Islet precursor cell (in vitro differentiated cells): ENCODE measurements around the gene EXOC4.
"Not testable (repeated sequence)": the region's sequence is repeated elsewhere in the genome, so short reads cannot be mapped to it uniquely, and the experiment has no call there.

Experiments used
- DNase-seq: peaks from one replicate; pipeline ENCODE4 v3.0.0-alpha.2; 2018

Gene EXOC4

GRCh38 chr7:133584956-133585668, 332.2 kb downstream of the EXOC4 start:
- DNase-seq, result no peak

- no peak for DNase-seq
Observed at GRCh38 chr7:133586253-133586652, 333.4 kb downstream of the EXOC4 start.

GRCh38 chr7:133587903-133588302, 335.0 kb downstream of the EXOC4 start:
- no peak for DNase-seq

- no peak for DNase-seq
Observed at GRCh38 chr7:133590795-133591194, 337.9 kb downstream of the EXOC4 start.

GRCh38 chr7:133591704-133592340, 338.9 kb downstream of the EXOC4 start:
- DNase-seq, result no peak

- no peak for DNase-seq
Observed at GRCh38 chr7:133593561-133593960, 340.7 kb downstream of the EXOC4 start.

- DNase-seq, result no peak
Observed at GRCh38 chr7:133601617-133602016, 348.7 kb downstream of the EXOC4 start.

- DNase-seq, result no peak
Observed at GRCh38 chr7:133602291-133602690, 349.4 kb downstream of the EXOC4 start.

- no peak for DNase-seq
Observed at GRCh38 chr7:133606991-133607390, 354.1 kb downstream of the EXOC4 start.

GRCh38 chr7:133609806-133610205, 356.9 kb downstream of the EXOC4 start:
- DNase-seq, result no peak

GRCh38 chr7:133611955-133612354, 359.1 kb downstream of the EXOC4 start:
- no peak for DNase-seq

GRCh38 chr7:133613250-133613790, 360.4 kb downstream of the EXOC4 start:
- no peak for DNase-seq

- no peak for DNase-seq
Observed at GRCh38 chr7:133614251-133614650, 361.4 kb downstream of the EXOC4 start.

- no peak for DNase-seq
Observed at GRCh38 chr7:133618970-133619369, 366.1 kb downstream of the EXOC4 start.

- no peak for DNase-seq
Observed at GRCh38 chr7:133619491-133619890, 366.6 kb downstream of the EXOC4 start.

GRCh38 chr7:133623721-133624120, 370.8 kb downstream of the EXOC4 start:
- no peak for DNase-seq

- no peak for DNase-seq
Observed at GRCh38 chr7:133625046-133625445, 372.2 kb downstream of the EXOC4 start.

- DNase-seq, result no peak
Observed at GRCh38 chr7:133629701-133630100, 376.8 kb downstream of the EXOC4 start.

GRCh38 chr7:133633055-133633454, 380.2 kb downstream of the EXOC4 start:
- DNase-seq, result no peak

GRCh38 chr7:133635541-133635940, 382.7 kb downstream of the EXOC4 start:
- no peak for DNase-seq

GRCh38 chr7:133638857-133639256, 386.0 kb downstream of the EXOC4 start:
- no peak for DNase-seq

GRCh38 chr7:133641436-133641835, 388.6 kb downstream of the EXOC4 start:
- no peak for DNase-seq

GRCh38 chr7:133642907-133643306, 390.0 kb downstream of the EXOC4 start:
- no peak for DNase-seq

GRCh38 chr7:133643652-133644051, 390.8 kb downstream of the EXOC4 start:
- not testable (repeated sequence) for DNase-seq
